Activated CD4-positive, alpha-beta T cell treated with anti-CD3 and anti-CD28 coated beads for 48 hours (primary cell): ENCODE results near the gene ABCG1.
"Not testable (repeated sequence)": the region's sequence is repeated elsewhere in the genome, so short reads cannot be mapped to it uniquely, and the experiment has no call there.

Experiments used
- DNase-seq: peaks from one replicate; pipeline ENCODE4 v3.0.0-alpha.2; 2020

ABCG1 gene

DNA sequence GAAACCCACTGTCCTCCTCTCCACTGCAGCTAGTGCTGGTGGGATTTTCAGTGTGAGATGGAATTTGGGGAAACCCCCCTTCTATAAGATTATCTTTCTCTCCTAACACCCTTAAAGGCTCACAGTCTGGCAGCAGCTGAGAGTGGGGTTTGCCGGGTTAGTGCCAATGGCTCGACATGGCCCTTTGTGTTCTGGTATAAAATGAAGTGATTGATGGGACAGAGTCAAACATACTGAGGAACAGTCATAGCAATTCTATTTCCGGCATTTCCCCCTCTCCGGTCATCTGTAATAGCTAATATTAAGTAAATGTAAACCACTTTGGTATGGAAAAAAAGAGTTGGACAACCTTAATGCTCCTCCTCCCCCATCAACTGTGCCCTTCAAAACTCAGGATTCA lies 58.7 kb downstream of the ABCG1 start:
- no peak for DNase-seq

DNA sequence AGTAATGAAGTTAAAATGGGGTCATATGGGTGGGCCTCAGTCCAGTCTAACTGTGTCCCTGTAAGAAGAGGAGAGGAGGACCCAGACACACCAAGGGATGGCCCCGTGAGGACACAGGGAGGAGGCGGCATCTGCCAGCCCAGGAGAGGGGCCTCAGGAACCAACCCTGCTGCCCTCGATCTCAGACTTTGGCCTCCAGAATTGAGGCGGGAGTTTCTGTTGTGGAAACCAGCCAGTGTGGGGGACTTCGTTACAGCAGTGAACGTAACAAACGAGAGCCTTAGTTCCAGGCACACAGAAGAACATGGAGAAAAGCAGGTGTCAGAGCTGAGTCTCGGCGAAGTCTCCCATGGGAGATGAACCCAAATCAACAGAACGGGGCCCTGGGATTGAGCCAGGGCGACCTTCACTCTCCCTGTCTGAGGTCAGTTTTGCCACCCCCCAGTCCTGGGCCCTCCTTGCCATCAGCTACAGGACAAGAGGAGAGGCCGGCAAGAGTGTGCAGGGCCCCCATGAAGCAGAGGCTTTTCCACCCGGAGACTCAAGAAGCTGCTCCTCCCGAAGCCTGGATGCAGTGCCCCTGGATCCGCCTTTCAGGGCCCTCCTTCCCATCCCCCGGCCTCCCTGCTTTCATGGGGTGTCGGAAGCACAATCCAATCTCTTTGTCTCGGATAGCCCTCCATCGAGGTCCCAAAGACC lies 59.7 kb downstream of the ABCG1 start:
- DNase-seq, result no peak

DNA sequence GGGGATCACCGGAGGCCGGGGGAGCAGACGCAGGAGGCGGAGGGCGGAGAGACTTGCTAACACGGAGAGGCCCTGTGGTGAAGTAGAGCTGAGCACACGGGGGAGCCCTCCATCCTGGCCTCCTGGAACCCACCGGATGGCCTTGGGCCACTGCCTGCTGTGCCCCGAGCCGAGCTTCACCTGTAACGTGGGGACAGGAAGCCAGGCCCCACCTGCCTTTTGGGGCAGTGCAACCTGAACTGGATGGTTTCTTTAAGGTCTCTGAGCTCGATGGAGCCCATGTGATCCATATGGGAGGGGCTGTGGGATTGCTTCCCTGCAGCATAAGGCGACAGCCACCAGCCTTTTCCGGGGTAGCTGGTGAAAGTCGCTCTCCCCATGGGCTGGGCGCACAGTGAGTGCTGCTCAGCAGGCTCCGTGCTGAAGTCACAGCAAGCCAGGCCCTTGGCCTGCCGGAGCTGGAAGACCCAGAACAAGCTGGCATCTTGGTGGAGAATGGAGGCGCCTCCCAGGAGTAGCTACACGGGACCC lies 60.5 kb downstream of the ABCG1 start:
- no peak for DNase-seq

DNA sequence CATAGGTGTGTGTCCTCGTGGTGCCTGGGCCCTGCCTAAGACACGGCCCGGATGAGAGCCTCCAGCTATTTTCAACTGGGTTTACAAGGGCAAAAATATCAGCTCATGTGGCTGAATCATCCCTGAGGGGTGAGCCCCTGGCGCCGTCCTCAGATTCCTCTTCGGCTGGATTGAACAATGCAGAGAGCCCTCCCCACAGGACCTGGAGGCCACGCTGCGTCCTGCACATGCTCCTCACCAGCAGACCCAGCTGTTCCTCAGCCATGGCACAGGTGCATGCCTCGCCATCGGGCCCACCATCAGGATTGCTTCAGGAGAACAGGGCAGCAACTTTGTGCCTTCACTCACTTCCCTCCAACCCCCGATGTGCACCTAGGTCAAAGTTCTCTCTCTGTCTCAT lies 60.9 kb downstream of the ABCG1 start:
- no peak for DNase-seq

DNA sequence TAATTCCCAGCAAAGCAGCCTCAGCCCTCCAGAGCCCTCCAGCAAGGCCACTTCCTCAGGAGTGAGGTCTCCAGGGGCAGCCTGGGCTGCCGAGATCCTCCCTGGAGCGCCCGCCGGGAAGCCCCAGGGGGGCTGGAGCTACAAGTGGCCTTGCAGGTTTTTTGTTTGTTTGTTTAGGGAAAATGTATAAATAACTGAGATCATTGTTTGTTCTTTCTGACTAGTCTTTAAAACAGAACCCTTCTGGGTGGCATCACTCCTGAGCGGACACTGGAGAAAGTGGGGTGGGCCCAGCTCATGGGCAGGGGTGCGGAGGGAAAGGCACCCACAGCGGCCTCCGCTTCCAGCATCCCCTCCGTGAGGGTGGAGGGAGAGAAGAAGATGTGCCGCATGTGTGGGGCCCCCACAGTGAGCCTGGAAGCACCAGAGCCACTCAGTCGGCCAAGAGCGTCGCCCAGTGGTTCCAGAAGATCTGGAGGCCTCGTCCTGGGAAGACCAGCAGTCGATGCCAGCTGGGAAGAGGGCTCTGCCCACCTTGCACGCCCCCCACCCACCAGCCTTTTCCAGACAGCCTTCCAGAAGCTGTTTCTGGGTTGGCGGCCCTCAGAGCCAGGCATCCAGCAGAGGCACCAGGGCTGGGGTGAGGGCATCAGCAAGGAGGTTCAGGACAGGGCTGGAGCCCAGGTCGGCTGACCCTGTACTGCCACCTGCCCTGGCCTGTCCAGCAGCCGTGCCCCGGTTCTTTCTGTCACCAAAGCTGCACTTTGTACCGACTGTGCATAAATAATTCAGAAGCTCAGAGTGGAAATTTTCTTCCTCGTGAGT lies 61.6 kb downstream of the ABCG1 start:
- DNase-seq, result no peak

DNA sequence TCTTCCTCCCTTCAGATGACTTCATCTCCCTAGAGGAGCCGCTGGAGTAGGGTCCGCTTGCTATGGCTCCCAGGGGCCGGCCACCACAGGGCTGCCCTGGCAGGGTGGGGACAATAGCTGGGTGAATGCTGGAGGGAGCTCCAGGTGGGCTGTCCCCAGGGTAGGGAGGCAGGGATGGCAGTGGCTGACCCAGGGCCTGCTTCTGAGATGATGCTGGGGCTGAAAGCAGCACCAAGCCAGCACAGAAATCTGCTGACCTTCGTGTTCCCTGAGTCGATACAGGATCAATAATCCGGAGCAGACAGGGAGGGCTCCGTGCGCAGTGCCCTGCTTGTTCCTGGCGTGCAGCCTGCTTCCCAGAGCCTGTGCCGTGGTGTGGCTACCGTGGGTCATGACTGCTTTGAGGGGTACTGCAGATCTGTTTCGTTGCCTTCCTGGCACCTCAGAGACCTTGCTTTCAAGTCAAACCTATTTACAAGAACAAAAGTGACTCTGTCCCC lies 62.3 kb downstream of the ABCG1 start:
- DNase-seq, result no peak

DNA sequence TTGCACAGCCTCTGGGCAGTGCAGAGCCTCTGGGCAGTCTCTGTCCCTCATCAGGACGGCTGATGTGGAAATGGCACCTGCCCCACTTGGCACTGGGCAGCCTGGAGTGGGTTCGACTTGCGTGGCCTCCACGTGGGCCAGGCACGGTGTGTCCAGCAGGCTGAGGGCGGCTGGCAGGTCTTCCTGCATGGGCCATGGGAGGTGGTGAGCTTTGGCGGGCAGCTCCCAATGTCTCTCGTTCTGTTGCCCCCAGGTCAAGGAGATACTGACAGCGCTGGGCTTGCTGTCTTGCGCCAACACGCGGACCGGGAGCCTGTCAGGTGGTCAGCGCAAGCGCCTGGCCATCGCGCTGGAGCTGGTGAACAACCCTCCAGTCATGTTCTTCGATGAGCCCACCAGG lies 63.1 kb downstream of the ABCG1 start:
- no peak for DNase-seq

DNA sequence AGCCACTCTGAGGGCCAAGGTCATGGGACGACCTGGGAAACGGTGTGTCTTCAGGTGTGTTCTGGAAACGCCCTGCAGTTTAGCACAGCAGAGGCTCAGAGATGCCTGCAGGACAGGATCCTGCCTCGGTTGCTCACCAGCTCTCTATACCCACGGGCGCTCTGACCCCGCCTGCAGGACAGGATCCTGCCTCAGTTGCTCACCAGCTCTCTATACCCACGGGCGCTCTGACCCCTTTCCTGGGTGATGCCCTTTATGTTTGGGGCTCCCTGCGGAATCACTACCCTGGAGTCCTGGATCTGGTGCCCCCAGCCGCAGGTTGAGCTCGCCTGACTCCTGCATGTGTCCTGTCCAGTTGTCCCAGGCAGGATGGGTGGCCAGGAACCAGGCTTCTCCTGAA lies 63.8 kb downstream of the ABCG1 start:
- no peak for DNase-seq

DNA sequence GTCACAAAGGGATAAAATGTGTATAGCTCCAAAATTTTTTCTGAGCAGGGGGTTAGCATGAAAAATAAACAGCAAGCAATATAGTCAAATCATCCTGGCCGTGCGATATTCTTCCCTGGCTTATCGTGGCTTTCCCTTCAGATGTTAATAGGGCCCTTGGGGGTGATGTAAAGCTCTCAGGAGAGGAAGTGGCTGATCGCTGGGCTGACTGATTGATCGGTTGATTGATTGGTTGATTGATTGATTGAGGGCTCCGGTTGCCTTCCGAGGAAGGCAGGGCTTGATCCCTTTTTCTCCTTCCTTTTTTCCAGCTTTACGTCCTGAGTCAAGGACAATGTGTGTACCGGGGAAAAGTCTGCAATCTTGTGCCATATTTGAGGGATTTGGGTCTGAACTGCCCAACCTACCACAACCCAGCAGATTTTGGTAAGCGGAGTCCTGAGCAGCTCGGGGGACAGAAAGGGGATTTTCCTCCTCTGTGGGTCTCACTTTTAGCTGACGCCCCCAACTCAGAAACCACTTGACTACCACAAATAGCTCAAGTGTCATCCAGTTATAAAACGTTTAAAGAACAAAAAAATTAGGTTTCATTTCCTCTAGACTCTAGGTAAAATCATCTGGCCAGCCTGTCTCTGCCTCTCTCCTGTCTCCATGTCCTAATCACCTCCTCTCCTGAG lies 66.8 kb downstream of the ABCG1 start:
- no peak for DNase-seq

DNA sequence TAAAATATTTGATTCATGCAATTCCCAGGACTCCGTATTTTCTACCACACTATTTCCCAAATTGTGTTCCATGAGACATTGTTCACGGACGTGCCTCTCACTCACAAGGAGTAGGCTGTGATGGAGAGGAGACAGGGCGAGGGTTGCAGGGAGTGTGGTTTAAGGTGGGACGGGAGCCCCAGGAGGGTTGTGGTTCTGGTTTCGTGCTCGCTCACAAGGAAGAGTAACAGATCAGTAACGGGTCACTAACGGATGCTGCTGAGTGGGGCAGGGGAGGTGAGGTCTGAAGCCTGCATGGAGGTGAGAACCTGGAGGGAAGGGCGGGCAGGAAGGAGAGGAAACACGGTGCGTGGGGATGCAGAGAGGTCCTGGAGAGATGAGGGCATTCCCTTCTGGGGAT lies 67.5 kb downstream of the ABCG1 start:
- no peak for DNase-seq

DNA sequence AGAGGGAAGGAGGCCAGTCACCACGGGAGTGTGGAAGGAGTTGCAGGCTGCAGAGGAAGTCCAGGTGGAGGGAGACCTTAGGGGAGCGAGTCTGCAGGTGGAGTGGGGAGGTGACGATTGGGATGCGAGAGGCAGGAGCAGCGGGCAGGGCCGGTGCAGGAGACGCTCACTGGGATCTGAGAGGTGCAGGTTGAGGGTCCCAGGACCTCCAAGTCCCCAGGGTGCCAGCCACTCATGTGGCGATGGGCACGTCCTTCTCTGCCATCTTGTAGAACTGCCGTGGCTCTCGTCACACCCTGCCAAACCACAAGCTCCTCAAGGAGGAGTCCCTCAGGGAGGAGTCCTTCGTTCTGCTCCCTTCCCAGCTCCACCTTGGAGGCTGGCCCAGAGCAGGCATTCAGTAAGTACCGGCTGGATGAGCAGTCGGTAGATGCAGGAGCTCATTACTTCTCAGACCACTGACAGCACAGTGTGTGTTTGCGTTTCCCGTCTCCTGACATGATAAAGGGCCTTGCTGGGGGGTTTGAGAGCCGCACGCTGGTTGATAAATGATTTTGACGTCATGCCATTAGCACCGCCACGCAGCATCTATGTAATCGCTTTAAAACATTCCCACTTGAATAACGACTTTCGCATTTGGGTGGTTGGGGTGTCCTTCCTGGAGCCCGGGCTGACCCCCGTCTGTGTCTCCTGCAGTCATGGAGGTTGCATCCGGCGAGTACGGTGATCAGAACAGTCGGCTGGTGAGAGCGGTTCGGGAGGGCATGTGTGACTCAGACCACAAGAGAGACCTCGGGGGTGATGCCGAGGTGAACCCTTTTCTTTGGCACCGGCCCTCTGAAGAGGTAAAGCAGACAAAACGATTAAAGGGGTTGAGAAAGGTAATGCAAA lies 68.5 kb downstream of the ABCG1 start:
- no peak for DNase-seq

DNA sequence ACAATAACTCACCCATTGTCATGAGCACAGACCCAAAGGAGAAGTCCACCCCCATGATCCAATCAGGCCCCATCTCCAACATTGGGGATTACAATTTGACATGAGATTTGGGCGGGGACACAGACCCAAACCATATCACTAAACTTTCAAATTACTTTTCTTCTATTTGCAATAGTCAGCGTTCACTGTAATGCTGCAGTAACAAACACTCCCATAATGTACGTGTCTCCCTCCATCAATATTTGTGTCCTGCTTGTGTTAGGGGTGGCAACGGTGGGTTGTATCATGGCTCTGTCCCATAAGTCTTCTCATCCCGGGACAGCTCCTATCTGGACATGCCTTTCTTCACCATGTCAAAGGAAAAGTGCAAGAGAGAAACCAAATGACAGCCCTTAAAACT lies 70.0 kb downstream of the ABCG1 start:
- DNase-seq, result no peak

DNA sequence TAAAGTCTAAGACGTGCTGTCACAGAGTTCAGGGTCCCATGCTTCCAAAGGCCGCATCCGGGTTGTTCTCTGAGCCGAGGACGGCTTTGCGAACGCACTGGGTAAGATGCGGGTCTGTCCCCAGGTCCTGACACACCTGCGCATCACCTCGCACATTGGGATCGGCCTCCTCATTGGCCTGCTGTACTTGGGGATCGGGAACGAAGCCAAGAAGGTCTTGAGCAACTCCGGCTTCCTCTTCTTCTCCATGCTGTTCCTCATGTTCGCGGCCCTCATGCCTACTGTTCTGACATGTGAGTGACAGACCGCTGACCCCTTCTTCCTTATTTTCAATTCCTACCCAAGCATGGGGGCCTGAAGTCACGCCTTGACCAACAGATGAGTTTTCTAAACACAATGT lies 71.0 kb downstream of the ABCG1 start:
- DNase-seq, result no peak

DNA sequence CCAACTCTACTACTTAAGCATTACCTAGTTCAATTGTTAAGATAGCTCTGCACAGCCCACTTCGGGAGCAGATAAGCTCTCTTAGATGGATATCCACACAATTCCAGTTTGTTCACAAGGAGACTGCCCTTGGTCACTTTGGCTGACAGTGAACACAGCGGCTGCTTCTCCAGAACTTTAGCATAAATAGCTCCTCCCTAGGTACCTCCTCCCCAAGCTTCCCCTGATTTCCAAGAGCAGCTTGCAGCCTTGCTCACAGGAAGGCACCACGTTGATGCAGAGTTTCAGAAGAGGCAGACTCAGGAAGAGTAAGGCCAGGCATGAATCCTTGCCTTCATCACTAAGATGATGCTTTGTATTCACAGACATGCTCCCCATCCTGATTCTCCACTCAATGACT lies 71.6 kb downstream of the ABCG1 start:
- no peak for DNase-seq

DNA sequence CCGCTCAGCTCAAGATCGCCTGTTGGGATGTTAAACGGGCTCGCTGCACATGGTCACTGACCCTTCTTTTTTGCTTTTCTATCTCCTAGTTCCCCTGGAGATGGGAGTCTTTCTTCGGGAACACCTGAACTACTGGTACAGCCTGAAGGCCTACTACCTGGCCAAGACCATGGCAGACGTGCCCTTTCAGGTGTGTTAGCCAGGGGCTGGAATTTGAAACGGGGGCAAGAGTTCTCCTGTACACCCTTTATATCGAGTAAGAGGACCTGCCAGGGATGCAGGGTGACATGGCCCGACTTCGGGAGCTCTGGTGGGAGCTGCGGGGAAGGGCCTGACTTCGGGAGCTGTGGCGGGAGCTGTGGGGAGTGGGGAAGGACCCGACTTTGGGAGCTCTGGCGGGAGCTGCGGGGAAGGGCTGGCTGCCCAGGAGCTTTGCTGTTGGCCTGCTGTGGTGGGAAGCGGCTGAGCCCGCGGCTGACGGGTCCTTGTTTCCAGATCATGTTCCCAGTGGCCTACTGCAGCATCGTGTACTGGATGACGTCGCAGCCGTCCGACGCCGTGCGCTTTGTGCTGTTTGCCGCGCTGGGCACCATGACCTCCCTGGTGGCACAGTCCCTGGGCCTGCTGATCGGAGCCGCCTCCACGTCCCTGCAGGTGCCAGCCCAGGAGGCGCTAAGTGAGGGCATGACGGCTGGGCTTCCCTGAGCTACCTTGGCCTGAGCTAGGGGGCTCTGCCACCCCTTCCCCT lies 72.2 kb downstream of the ABCG1 start:
- DNase-seq, result no peak

DNA sequence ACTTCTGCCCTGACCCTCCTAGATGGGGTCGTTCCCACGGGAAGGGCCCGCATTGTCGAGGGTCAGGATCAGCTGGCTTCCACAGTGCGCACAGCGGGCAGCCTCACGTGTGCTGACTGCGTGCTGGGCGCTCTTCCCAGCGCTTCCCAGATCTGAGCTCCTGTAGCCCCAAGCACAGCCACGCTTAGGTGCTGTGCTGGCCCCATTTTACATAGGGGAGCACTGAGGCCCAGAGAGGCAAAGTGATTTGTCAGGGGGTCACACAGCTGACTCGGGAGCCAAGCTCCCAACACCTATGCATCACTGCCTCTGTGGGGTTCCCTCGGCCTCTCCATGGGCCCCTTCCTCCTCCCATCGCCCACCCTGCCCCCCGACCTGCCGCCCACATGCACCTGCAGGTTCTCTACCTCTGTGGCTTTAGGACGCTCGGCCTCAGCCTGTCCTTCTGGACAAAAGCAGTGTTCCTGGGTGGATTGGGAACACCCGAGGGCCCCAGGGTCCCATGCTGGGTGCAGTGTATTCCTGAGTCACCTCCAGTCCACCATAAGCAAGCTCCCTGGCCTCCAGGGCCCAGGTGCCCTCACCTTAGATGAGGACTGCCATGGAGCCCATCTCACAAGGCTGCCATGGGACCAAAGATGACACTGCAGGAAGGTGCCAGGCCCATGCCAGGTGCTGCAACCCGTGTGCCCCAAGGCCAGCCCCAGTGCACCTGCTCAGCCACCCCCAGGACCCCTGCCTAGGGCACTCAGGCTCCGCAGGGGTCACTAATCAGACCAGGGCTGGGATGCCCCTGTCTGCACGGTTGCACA lies 73.0 kb downstream of the ABCG1 start:
- no peak for DNase-seq

DNA sequence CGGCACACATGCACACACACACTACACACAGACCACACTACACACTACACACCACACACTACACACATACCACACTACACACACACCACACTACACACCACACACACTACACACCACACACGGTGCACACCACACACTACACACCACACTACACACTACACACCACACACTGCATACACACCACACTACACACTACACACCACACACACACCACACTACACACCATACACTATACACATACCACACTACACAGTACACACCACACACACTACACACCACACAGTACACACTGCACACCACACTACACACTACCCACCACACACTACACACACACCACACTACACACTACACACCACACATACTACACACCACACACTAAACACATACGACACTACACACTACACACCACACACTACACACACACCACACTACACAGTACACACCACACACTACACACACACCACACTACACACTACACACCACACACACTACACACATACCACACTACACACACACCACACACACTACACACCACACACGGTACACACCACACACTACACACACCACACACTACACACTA lies 73.7 kb downstream of the ABCG1 start:
- not testable (repeated sequence) for DNase-seq

DNA sequence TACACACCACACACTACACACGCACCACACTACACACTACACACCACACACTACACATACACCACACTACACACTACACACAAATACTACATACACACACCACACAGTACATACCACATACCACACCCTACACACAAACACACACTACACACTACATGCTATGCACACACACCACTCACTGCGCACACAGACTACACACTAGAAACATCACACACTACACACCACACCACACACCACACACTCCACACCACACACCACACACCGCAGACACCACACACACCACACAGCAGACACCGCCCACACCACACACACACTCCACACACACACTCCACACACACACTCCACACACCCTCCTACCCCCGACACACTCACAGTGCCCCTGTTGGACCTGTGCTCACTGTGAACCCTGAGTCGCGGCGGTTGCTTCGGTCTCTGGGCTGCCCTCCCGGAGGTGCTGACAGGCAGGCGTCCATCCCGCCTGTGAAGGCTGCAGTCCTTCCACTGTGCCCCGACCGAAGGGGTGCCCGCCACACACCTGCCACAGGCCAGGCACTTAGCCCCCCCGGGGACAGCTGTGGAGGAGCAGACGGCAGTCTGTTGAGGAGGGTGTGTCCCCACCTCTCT lies 74.8 kb downstream of the ABCG1 start:
- no peak for DNase-seq

DNA sequence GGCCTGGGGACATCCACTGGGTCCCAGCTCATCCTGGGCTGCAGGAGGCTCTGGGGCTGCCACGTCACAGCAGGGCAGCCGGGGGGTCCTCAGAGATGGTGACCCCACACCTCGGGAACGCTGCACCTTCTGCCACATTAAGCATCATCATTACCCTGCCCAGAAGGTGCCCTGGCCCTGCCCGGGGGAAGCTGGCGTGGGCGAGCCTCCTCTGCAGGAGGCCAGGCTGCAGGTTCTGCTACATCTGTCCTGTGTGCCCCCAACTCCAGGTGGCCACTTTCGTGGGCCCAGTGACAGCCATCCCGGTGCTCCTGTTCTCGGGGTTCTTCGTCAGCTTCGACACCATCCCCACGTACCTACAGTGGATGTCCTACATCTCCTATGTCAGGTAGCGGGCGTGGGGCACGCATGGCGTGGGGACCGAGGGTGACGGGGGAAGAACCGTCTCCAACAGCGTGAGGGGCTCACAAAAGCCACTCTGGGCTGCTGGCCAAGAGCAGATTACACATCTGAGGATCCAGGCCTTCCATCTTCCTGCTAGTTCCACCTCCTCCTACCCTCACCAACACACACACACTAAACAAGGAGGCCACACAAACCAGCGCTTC lies 75.4 kb downstream of the ABCG1 start:
- no peak for DNase-seq

DNA sequence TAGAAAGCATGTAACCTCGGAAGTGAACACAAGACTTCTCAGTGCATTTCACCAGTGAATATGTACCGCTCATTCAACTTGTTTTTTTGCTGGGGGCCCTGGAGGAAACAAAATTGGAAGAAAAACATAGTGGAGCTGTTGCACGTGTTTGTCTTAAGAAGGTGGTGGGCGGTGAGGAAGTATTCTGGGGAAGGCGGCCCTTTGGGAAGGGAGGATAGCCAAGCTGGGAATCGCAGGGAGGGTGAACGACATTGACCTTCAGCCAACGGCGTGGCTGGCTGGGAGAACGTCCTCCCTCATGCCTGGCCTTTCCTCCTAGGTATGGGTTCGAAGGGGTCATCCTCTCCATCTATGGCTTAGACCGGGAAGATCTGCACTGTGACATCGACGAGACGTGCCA lies 76.9 kb downstream of the ABCG1 start:
- DNase-seq, result no peak
